Psoas muscle (tissue), 8 donors: Measurements from ENCODE around the gene SRSF5. TPM values are rescaled to one million over a fixed set of nuclear protein-coding genes. Genes with fewer than 3 reads are reported as not detected.

Experiments used
- ATAC-seq, 4 donors: fragments of 200-7000 bp; cut with Tn5 transposase; one replicate each; pipeline ENCODE4 v1.9.1; 2020; ENCODE audit warnings: moderate library complexity in 3 of 4, mild to moderate bottlenecking in 2 of 4
- DNase-seq, 2 donors: peaks; one replicate each; pipeline ENCODE4 v3.0.0-alpha.2; 2020
- H3K27ac ChIP-seq: fragments of 200-600 bp; one replicate; pipeline ENCODE4 v1.8.0; 2022
- H3K27me3 ChIP-seq, 3 donors: fragments of 200-600 bp in 1 of 3; one replicate each; pipeline versions ENCODE4 v1.6.1 to v1.8.0; 2013 to 2022; ENCODE audit warnings: low read length in 2 of 3, mild to moderate bottlenecking in 2 of 3, moderate library complexity in 1 of 3; ENCODE audit not compliant: insufficient read depth in 3 of 3
- H3K36me3 ChIP-seq, 2 donors: fragments of 200-600 bp in 1 of 2; one replicate each; pipeline versions ENCODE4 v1.6.1 to v1.8.0; 2013 to 2022; ENCODE audit warnings: low read depth in 1 of 2, mild to moderate bottlenecking in 1 of 2, moderate library complexity in 1 of 2; ENCODE audit not compliant: insufficient read depth in 1 of 2
- H3K4me1 ChIP-seq: fragments of 200-600 bp; one replicate; pipeline ENCODE4 v1.8.0; 2022
- H3K4me3 ChIP-seq: fragments of 200-600 bp; one replicate; pipeline ENCODE4 v1.8.0; 2022; ENCODE audit warnings: mild to moderate bottlenecking
- H3K9me3 ChIP-seq: fragments of 200-600 bp; one replicate; pipeline ENCODE4 v1.8.0; 2022
- WGBS, 3 donors: extraction: QIAGEN DNeasy Blood & Tissue Kit; methylation state at CpG; one replicate each; pipeline versions ENCODE4 v1.1.6 to v1.1.7; 2013; 5-methylcytosine and 5-hydroxymethylcytosine counted together
- intact Hi-C, 2 donors: fragments of 100-400 bp; cut with DNase I; formaldehyde crosslinking; loops; one replicate each; pipeline versions ENCODE4 v1.11.0 to v1.14.2; 2022
- polyA plus RNA-seq, 3 donors: library from polyadenylated mRNA; stranded (reverse); fragments of 200-250 nt; gene quantifications; one replicate each; pipeline ENCODE4 v1.2.3, GENCODE V29; 2013
- total RNA-seq, 4 donors: library from RNA; stranded (reverse); fragmentation: NEBNext Ultra II Directional in 2 of 4; extraction: Animal tissue kit (Norgen Biotek cat#: 25700) in 2 of 4; gene quantifications; one replicate each; pipeline versions ENCODE4 v1.2.1 to v1.2.4, GENCODE V29; 2021 to 2023
- TF ChIP-seq, protein P1 (sequence below): fragments of 200-600 bp; IDR thresholded peaks from one replicate; pipeline ENCODE4 v1.8.0; 2022; ENCODE audit warnings: antibody characterized with exemption
- donor health status: healthy with polysubstance abuse.
- donor health status: DM: no; HTN: no; CAD: no; lungs with moderate emphysema.
- donor health status: Bipolar disorder and iron deficiency.
- donor health status: healthy.
- donor health status: DM: yes; HTN: yes; CAD: no.
- donor health status: DM: no; HTN: no; CAD: no.
- donor health status: DM: no; HTN: no; CAD: no.
- donor health status: DM: yes; HTN: yes; CAD: no.

Gene SRSF5
- total and polyA plus RNA-seq, 7 donors, result 72.7 to 171 (median 103) TPM

DNA sequence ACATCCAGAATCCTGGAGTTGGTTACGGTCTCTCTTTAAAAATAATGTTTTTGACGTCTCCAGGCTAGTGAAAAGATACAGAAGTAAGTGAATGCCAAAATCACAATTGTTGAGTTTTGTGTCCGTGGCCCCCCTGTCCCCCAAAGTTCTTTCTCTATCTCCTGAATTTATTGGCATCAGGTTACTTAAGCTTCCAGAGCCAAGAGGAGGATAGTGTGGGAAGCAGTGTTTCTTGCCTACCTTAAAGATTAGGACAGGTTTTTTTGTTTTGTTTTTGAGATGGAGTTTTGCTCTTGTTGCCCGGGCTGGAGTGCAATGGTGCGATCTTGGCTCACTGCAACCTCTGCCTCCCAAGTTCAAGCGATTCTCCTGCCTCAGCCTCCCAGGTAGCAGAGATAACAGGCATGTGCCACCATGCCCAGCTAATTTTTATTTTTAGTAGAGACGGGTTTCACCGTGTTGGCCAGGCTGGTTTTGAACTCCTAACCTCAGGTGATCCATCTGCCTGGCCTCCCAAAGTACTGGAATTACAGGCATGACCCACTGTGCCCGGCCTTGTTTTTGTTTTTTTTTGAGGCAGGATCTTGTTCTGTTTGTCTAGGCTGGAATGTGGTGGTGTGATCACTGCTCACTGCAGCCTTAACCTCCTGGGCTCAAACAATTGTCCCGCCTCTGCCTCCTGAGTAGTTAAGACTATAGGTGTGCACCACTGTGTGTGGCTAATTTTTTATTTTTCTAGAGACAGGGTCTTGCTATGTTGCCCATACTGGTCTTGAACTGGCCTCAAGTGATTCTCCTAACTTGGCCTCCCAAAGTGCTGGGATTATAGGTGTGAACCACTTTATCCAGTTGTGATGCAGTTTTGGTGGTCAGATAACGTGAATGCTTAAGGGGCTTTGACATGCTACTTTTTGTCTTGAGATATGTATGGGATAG is 5.4 kb downstream of the SRSF5 start:
- H3K27ac ChIP-seq, result no peak overlapping the region
- 77 to 90% (median 82%) methylated on average over 11 of the region's 11 CpGs for WGBS, 3 donors
- ATAC-seq, result no peak
- no peaks in the 10 kb centered on the region for H3K27me3 ChIP-seq
- no peak for DNase-seq
- peaks cover 52% of the 10 kb centered on the region for H3K4me1 ChIP-seq
- peaks cover 34 to 95% of the 10 kb centered on the region in 2 donors for H3K36me3 ChIP-seq
- H3K4me3 ChIP-seq, result no peak overlapping the region
- TF ChIP-seq, protein P1, sequence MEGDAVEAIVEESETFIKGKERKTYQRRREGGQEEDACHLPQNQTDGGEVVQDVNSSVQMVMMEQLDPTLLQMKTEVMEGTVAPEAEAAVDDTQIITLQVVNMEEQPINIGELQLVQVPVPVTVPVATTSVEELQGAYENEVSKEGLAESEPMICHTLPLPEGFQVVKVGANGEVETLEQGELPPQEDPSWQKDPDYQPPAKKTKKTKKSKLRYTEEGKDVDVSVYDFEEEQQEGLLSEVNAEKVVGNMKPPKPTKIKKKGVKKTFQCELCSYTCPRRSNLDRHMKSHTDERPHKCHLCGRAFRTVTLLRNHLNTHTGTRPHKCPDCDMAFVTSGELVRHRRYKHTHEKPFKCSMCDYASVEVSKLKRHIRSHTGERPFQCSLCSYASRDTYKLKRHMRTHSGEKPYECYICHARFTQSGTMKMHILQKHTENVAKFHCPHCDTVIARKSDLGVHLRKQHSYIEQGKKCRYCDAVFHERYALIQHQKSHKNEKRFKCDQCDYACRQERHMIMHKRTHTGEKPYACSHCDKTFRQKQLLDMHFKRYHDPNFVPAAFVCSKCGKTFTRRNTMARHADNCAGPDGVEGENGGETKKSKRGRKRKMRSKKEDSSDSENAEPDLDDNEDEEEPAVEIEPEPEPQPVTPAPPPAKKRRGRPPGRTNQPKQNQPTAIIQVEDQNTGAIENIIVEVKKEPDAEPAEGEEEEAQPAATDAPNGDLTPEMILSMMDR, result no peak
- no peaks in the 10 kb centered on the region for H3K9me3 ChIP-seq
- intact Hi-C loops, result no loop called here

DNA sequence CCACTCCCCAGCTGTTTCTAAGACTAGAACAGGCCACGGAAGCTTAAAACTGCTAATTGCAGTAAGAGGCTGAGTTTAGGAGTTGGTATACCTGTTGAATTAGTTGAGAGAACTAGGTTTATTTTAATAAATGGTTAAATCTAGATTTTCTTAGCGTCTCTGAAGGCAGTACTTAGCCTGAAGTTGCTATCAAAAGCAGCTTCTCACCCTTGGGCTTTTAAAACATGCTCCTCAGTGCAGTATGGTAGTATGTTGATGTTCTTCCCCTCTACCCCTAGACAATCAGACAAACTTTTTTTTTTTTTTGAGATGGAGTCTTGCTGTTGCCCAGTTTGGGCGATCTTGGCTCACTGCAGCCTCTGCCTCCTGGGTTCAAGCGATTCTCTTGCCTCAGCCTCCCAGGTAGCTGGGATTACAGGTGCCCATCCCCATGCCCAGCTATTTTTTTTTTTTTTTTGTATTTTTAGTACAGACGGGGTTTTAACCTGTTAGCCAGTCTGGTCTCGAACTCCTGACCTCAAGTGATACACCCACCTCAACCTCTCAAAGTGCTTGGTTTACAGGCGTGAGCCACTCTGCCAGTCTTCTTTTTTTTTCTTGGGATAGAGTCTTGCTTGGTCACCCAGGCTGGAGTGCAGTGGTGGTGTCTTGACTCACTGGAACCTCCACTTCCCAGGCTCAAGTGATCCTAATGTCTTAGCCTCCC is 6.8 kb downstream of the SRSF5 start:
- Histone ChIP-seq H3K4me1 (peaks cover 48% of the 10 kb centered on the region), H3K36me3 (peaks cover 34 to 99% of the 10 kb centered on the region in 2 donors), H3K27ac (no peak overlapping the region), H3K9me3 (no peaks in the 10 kb centered on the region), H3K27me3 (no peaks in the 10 kb centered on the region), H3K4me3 (no peak overlapping the region)
- intact Hi-C loops, result no loop called here
- ATAC-seq (peak in 2 of 4 donors; percentile 8 to 15), DNase-seq (no peak)
- 91 to 94% (median 94%) methylated on average over 7 of the region's 7 CpGs for WGBS, 3 donors
- TF ChIP-seq, protein P1, result no peak

DNA sequence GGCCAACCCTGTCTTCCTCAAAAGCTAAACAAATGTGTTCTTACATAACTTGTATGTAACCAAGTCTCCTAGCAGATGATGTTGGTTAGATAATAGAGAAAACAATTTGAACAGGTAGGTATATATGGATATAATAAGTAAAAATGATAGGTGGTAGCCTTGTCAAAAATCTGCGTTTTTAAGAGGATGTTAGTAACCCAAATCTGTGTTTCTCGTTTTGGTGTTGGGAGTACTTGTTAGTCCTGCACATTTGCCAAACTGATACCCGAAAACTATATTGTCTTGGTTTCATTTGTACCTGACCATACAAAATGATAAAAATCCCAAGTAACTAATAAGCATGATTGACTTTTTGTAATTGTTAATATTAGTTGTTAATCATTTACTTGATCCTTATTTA is 8.1 kb downstream of the SRSF5 start:
- Histone ChIP-seq H3K4me1 (peaks cover 35% of the 10 kb centered on the region), H3K27ac (no peak overlapping the region), H3K36me3 (peaks cover 33 to 99% of the 10 kb centered on the region in 2 donors), H3K9me3 (no peaks in the 10 kb centered on the region), H3K27me3 (no peaks in the 10 kb centered on the region), H3K4me3 (no peak overlapping the region)
- TF ChIP-seq, protein P1, result no peak
- 76 to 92% (median 81%) methylated on average over 3 of the region's 3 CpGs for WGBS, 3 donors
- DNase-seq, result no peak
- intact Hi-C loops, result no loop called here
- no peak for ATAC-seq

DNA sequence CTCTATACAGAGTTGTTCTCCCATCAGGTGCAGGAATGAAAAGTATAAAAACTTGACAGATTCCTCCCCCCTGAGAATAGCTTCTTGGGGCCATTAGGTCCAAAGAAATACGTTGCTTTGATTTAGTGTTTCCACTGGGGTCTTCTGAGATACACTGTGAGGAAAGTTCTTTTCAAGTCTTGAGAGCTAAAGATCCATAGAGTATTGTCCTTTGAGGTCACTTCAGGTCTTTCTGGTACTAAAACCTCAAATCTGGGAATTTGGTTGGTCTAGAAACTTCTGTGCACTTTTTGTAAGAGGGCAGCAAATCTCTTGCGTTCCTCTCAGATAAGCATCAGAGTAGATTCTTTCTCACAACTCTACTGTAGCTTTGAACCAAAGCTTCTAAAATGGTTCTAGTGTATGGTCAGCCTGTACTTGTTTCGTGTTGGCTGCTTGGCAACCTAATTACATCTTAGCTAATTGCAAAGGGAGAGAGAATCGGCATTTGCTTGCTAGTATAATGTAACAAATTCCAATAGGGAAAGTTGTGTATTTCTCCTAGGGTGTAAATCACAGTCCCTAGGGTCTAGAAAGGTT is 10.0 kb downstream of the SRSF5 start:
- Histone ChIP-seq H3K9me3 (no peaks in the 10 kb centered on the region), H3K36me3 (peaks cover 32 to 99% of the 10 kb centered on the region in 2 donors), H3K4me1 (peaks cover 21% of the 10 kb centered on the region), H3K4me3 (no peak overlapping the region), H3K27ac (no peak overlapping the region), H3K27me3 (no peaks in the 10 kb centered on the region)
- WGBS, 3 donors, result 72 to 84% (median 80%) methylated on average over 4 of the region's 4 CpGs
- ATAC-seq (no peak), DNase-seq (no peak)
- TF ChIP-seq, protein P1, result no peak
- intact Hi-C loops, result no loop called here
